KG1 (cell line): ENCODE measurements around the gene RGS5.
"Not testable (repeated sequence)": the region's sequence is repeated elsewhere in the genome, so short reads cannot be mapped to it uniquely, and the experiment has no call there.

Experiments used
- DNase-seq: peaks from one replicate; lab custom pipeline; 2025; lab: John Stamatoyannopoulos, UW

The RGS5 gene

GRCh38 chr1:163202833-163203451, at the start of gene RGS5:
Gene RGS5, minus strand, starts transcription at chr1:163202916. Its CDS starts 81 bp downstream, at chr1:163202835.
- DNase-seq = no peak

- DNase-seq = no peak
These were observed 47.8 kb upstream of the RGS5 start for GRCh38 chr1:163250382-163250974.

GRCh38 chr1:163248064-163248463, 45.3 kb upstream of the RGS5 start:
- DNase-seq = no peak

GRCh38 chr1:163244648-163245047, 41.9 kb upstream of the RGS5 start:
- not testable (repeated sequence) for DNase-seq

GRCh38 chr1:163241746-163242145, 39.0 kb upstream of the RGS5 start:
- no peak for DNase-seq

- no peak for DNase-seq
These were observed 38.0 kb upstream of the RGS5 start for GRCh38 chr1:163240705-163241104.

- DNase-seq = not testable (repeated sequence)
These were observed 30.9 kb upstream of the RGS5 start for GRCh38 chr1:163233643-163234042.

GRCh38 chr1:163231385-163231784, 28.7 kb upstream of the RGS5 start:
- DNase-seq = no peak

GRCh38 chr1:163230827-163231226, 28.1 kb upstream of the RGS5 start:
- DNase-seq = no peak

GRCh38 chr1:163228271-163228670, 25.6 kb upstream of the RGS5 start:
- DNase-seq = not testable (repeated sequence)

GRCh38 chr1:163227126-163227525, 24.4 kb upstream of the RGS5 start:
- DNase-seq = no peak

GRCh38 chr1:163213626-163214025, 10.9 kb upstream of the RGS5 start:
- DNase-seq = no peak

GRCh38 chr1:163211667-163212066, 9.0 kb upstream of the RGS5 start:
- DNase-seq = no peak

GRCh38 chr1:163205513-163205912, 2.8 kb upstream of the RGS5 start:
- DNase-seq = no peak

- DNase-seq = no peak
These were observed 845 bp upstream of the RGS5 start for GRCh38 chr1:163203561-163203960.

GRCh38 chr1:163201906-163202305, 810 bp downstream of the RGS5 start:
- DNase-seq = no peak

GRCh38 chr1:163197022-163197421, 5.7 kb downstream of the RGS5 start:
- no peak for DNase-seq

- DNase-seq = no peak
These were observed 6.3 kb downstream of the RGS5 start for GRCh38 chr1:163196449-163196787.

GRCh38 chr1:163195728-163196448, 6.8 kb downstream of the RGS5 start:
- no peak for DNase-seq

GRCh38 chr1:163191301-163191700, 11.4 kb downstream of the RGS5 start:
- no peak for DNase-seq

GRCh38 chr1:163188947-163189346, 13.8 kb downstream of the RGS5 start:
- no peak for DNase-seq

GRCh38 chr1:163187849-163188248, 14.9 kb downstream of the RGS5 start:
- no peak for DNase-seq

GRCh38 chr1:163186862-163187261, 15.9 kb downstream of the RGS5 start:
- no peak for DNase-seq
